Suprapubic skin (tissue), 4 donors: ENCODE measurements around the gene UVRAG. TPM values are rescaled to one million over a fixed set of nuclear protein-coding genes. Genes with fewer than 3 reads are reported as not detected.

Source experiments
- DNase-seq, 2 donors: peaks; one replicate each; pipeline ENCODE4 v3.0.0-alpha.2; 2019; ENCODE audit warnings: low spot score in 2 of 2
- H3K27ac ChIP-seq: fragments of 200-600 bp; sonication (generic); one replicate; pipeline ENCODE4 v1.5.1; 2019
- H3K27me3 ChIP-seq: fragments of 200-600 bp; sonication (generic); one replicate; pipeline ENCODE4 v1.5.1; 2019
- H3K36me3 ChIP-seq: fragments of 200-600 bp; sonication (generic); one replicate; pipeline ENCODE4 v1.5.1; 2019
- H3K4me1 ChIP-seq: fragments of 200-600 bp; sonication (generic); one replicate; pipeline ENCODE4 v1.5.1; 2019
- H3K4me3 ChIP-seq: fragments of 200-600 bp; sonication (generic); one replicate; pipeline ENCODE4 v1.5.1; 2019; ENCODE audit warnings: mild to moderate bottlenecking
- H3K9me3 ChIP-seq: fragments of 200-600 bp; sonication (generic); one replicate; pipeline ENCODE4 v1.5.1; 2019
- CTCF ChIP-seq, 2 donors: fragments of 200-600 bp in 1 of 2; fragments of 450-650 bp in 1 of 2; sonication (generic) in 1 of 2; IDR thresholded peaks; one replicate each; pipeline ENCODE4 v1.5.1; 2016 to 2019; ENCODE audit warnings: antibody characterized with exemption in 2 of 2, mild to moderate bottlenecking in 1 of 2, moderate library complexity in 1 of 2
- EP300 ChIP-seq: sonication (generic); formaldehyde crosslinking; IDR thresholded peaks from one replicate; pipeline ENCODE4 v1.6.1; 2017; ENCODE audit warnings: antibody characterized with exemption
- POLR2A ChIP-seq, 2 donors: fragments of 450-650 bp; IDR thresholded peaks; one replicate each; pipeline ENCODE4 v1.6.1; 2017; ENCODE audit warnings: antibody characterized with exemption in 2 of 2, mild to moderate bottlenecking in 2 of 2, moderate library complexity in 2 of 2
- POLR2AphosphoS5 ChIP-seq, 3 donors: sonication (generic); formaldehyde crosslinking; IDR thresholded peaks; one replicate each; pipeline ENCODE4 v1.6.1; 2017; ENCODE audit warnings: antibody characterized with exemption in 3 of 3
- WGBS: methylation state at CpG from one replicate; pipeline ENCODE4 v1.1.5; 2018; 5-methylcytosine and 5-hydroxymethylcytosine counted together
- total RNA-seq, 4 donors: library from RNA; depleted of rRNA; stranded (reverse); fragments of >200 nt; gene quantifications; one replicate each; pipeline ENCODE4 v1.1.0, GENCODE V29; 2016

Gene UVRAG
- total RNA-seq, 4 donors from 2014 or later: 17.5 to 30.0 (median 22.1) TPM

DNA sequence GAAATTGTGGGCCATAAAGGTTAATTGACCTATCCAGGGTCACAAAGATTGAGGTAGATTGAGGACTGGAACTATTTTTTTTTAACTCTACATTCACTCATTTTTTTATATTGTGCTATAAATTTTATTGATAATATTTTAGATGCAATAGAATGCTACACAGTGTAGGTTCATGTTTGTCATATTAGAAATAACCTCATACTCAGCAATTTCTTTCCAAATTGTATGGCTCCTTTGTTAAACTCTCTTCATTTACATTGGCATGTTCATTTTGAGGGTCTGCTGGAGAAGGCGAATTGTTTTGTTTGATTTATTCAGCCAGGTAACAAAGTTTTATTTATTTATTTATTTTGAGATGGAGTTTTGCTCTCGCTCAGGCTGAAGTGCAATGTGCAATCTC, 44.6 kb downstream of the UVRAG start:
- H3K9me3 ChIP-seq: no peaks in the 10 kb centered on the region
- H3K4me1 ChIP-seq: peaks cover 5% of the 10 kb centered on the region
- H3K36me3 ChIP-seq: no peaks in the 10 kb centered on the region
- no peaks in the 10 kb centered on the region for H3K27me3 ChIP-seq
- TF ChIP-seq CTCF (IDR thresholded peaks at IDR 0.05): no peak
- no peak overlapping the region for H3K4me3 ChIP-seq
- no peak overlapping the region for H3K27ac ChIP-seq
- DNase-seq: no peak
- 98% methylated on average over 2 of the region's 2 CpGs for WGBS

GRCh38 chr11:75862437-75862836, 47.4 kb downstream of the UVRAG start:
- H3K27ac ChIP-seq: no peak overlapping the region
- H3K27me3 ChIP-seq: no peaks in the 10 kb centered on the region
- H3K9me3 ChIP-seq: no peaks in the 10 kb centered on the region
- H3K36me3 ChIP-seq: no peaks in the 10 kb centered on the region
- no peak for TF ChIP-seq EP300
- no peak for TF ChIP-seq CTCF (IDR thresholded peaks at IDR 0.05)
- TF ChIP-seq POLR2A (IDR thresholded peaks at IDR 0.05): no peak
- no peak for TF ChIP-seq POLR2AphosphoS5 (IDR thresholded peaks at IDR 0.05)
- 94% methylated on average over 2 of the region's 2 CpGs for WGBS
- DNase-seq: no peak
- no peak overlapping the region for H3K4me3 ChIP-seq
- peaks cover 5% of the 10 kb centered on the region for H3K4me1 ChIP-seq

DNA sequence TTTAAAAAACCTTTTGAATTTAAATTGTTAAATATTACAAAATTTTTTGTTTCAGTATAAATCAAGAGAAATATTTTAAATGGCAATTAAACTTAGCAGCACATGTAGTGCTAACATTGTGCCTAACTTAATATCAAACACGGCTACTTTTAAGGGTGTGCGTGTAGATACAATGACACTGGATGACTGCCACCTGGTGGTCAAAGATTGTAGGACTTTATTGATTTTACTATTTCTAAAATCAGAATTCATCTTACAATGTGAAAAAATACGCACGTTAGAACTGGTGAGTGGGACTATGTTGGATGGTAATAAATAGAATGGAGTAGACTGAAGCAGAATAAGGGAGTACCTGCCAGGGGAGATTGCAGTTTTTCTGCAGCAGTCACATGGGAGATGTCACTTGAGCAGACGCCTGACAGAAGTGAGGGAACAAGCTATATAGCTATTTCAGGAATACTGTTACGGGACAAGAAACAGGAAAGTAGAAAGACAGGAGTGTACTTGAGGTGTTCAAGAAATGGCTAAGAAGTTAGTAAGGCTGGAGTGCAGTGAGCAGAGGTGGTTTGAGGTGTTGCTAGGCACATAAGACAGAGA, 52.9 kb downstream of the UVRAG start:
- 37% methylated on average over 6 of the region's 6 CpGs for WGBS
- no peak overlapping the region for H3K27ac ChIP-seq

GRCh38 chr11:75868990-75869389, 54.0 kb downstream of the UVRAG start:
- Histone ChIP-seq H3K4me1 (peaks cover 22% of the 10 kb centered on the region), H3K27me3 (no peaks in the 10 kb centered on the region), H3K9me3 (no peaks in the 10 kb centered on the region), H3K27ac (no peak overlapping the region), H3K4me3 (no peak overlapping the region), H3K36me3 (no peaks in the 10 kb centered on the region)
- DNase-seq: no peak
- 53% methylated on average over 1 of the region's 1 CpG for WGBS
- TF ChIP-seq EP300: no peak
- no peak for TF ChIP-seq CTCF (IDR thresholded peaks at IDR 0.05)
- TF ChIP-seq POLR2AphosphoS5 (IDR thresholded peaks at IDR 0.05): no peak
- no peak for TF ChIP-seq POLR2A (IDR thresholded peaks at IDR 0.05)

More for the DNA sequence above, 52.9 kb downstream of the UVRAG start:
- no peak for TF ChIP-seq POLR2A (IDR thresholded peaks at IDR 0.05)
- TF ChIP-seq EP300: no peak
- TF ChIP-seq CTCF (IDR thresholded peaks at IDR 0.05): peak; percentile 52 to 82
- H3K4me3 ChIP-seq: no peak overlapping the region
- H3K36me3 ChIP-seq: no peaks in the 10 kb centered on the region
- H3K27me3 ChIP-seq: no peaks in the 10 kb centered on the region
- DNase-seq: no peak
- H3K9me3 ChIP-seq: no peaks in the 10 kb centered on the region
- peaks cover 22% of the 10 kb centered on the region for H3K4me1 ChIP-seq

- Histone ChIP-seq H3K4me3 (no peak overlapping the region), H3K36me3 (no peaks in the 10 kb centered on the region), H3K9me3 (no peaks in the 10 kb centered on the region), H3K4me1 (peaks cover 22% of the 10 kb centered on the region), H3K27ac (no peak overlapping the region), H3K27me3 (no peaks in the 10 kb centered on the region)
- 92% methylated on average over 1 of the region's 1 CpG for WGBS
- TF ChIP-seq POLR2AphosphoS5 (IDR thresholded peaks at IDR 0.05) (no peak), CTCF (IDR thresholded peaks at IDR 0.05) (no peak), EP300 (no peak), POLR2A (IDR thresholded peaks at IDR 0.05) (no peak)
- no peak for DNase-seq
These were observed 54.8 kb downstream of the UVRAG start for GRCh38 chr11:75869661-75870455.
